Astrocyte (in vitro differentiated cells and primary cell): ENCODE data around the gene MFF. TPM values are rescaled to one million over a fixed set of nuclear protein-coding genes. Genes with fewer than 3 reads are reported as not detected.

Experiments
- DNase-seq: peaks from one replicate; pipeline ENCODE4 v3.0.0-alpha.2; 2010; ENCODE audit warnings: low read depth
- FAIRE-seq: peaks from 2 replicates; lab custom pipeline; 2011; peaks lifted over from hg19 to GRCh38; lab: Jason Lieb, UNC
- H2AFZ ChIP-seq: 2 replicates; pipeline ENCODE4 v1.6.0; 2012; ENCODE audit warnings: low read depth, low read length, inconsistent platforms
- H3K27ac ChIP-seq: 2 replicates; pipeline ENCODE4 v1.5.1; 2011; ENCODE audit warnings: low read depth, low read length, inconsistent platforms
- H3K27me3 ChIP-seq: 2 replicates; pipeline ENCODE4 v1.6.0; 2011; ENCODE audit warnings: low read length, inconsistent platforms; ENCODE audit not compliant: insufficient read depth
- H3K36me3 ChIP-seq: 2 replicates; pipeline ENCODE4 v1.5.1; 2011; ENCODE audit warnings: low read length, inconsistent platforms; ENCODE audit not compliant: insufficient read depth
- H3K4me1 ChIP-seq: 2 replicates; pipeline ENCODE4 v1.5.1; 2011; ENCODE audit warnings: low read length, inconsistent platforms; ENCODE audit not compliant: insufficient read depth
- H3K4me2 ChIP-seq: 2 replicates; pipeline ENCODE4 v1.6.0; 2012; ENCODE audit warnings: low read length, inconsistent platforms
- H3K4me3 ChIP-seq: 2 replicates; pipeline ENCODE4 v1.5.1; 2011; ENCODE audit warnings: low read depth, mild to moderate bottlenecking, low read length, inconsistent platforms; ENCODE audit not compliant: insufficient read depth
- H3K79me2 ChIP-seq: 2 replicates; pipeline ENCODE4 v1.6.0; 2012; ENCODE audit warnings: mild to moderate bottlenecking, low read length, inconsistent platforms; ENCODE audit not compliant: insufficient read depth
- H3K9ac ChIP-seq: 2 replicates; pipeline ENCODE4 v1.6.0; 2012; ENCODE audit warnings: mild to moderate bottlenecking, low read length, inconsistent platforms
- H3K9me3 ChIP-seq: 2 replicates; pipeline ENCODE4 v1.5.1; 2012; ENCODE audit warnings: low read depth, mild to moderate bottlenecking, low read length, inconsistent platforms; ENCODE audit not compliant: insufficient read depth
- H4K20me1 ChIP-seq: 2 replicates; pipeline ENCODE4 v1.6.0; 2012; ENCODE audit warnings: low read length, inconsistent platforms; ENCODE audit not compliant: insufficient read depth
- H3K27ac Mint-ChIP-seq: one replicate; pipeline ENCODE4 v1.8.0; 2021; ENCODE audit warnings: mild to moderate bottlenecking, mixed read lengths; ENCODE audit not compliant: unreplicated experiment
- H3K27me3 Mint-ChIP-seq: one replicate; pipeline ENCODE4 v1.8.0; 2021; ENCODE audit warnings: low read depth, mixed read lengths; ENCODE audit not compliant: unreplicated experiment
- H3K36me3 Mint-ChIP-seq: one replicate; pipeline ENCODE4 v1.8.0; 2021; ENCODE audit warnings: low read depth, mixed read lengths; ENCODE audit not compliant: unreplicated experiment
- H3K4me1 Mint-ChIP-seq: one replicate; pipeline ENCODE4 v1.8.0; 2021; ENCODE audit warnings: low read depth, mixed read lengths; ENCODE audit not compliant: unreplicated experiment
- H3K4me3 Mint-ChIP-seq: one replicate; pipeline ENCODE4 v1.8.0; 2021; ENCODE audit warnings: mild to moderate bottlenecking, moderate library complexity, mixed read lengths; ENCODE audit not compliant: unreplicated experiment
- H3K9me3 Mint-ChIP-seq: one replicate; pipeline ENCODE4 v1.8.0; 2021; ENCODE audit warnings: mild to moderate bottlenecking, mixed read lengths; ENCODE audit not compliant: unreplicated experiment
- CTCF ChIP-seq: IDR thresholded peaks from 2 replicates; pipeline ENCODE4 v1.5.1; 2011; ENCODE audit warnings: low read depth, mild to moderate bottlenecking, inconsistent platforms, low read length, moderate library complexity; ENCODE audit not compliant: insufficient read depth
- EZH2 ChIP-seq: IDR thresholded peaks from 2 replicates; pipeline ENCODE4 v1.6.1; 2012; ENCODE audit warnings: mild to moderate bottlenecking, low read length, inconsistent platforms; ENCODE audit not compliant: insufficient read depth
- total RNA-seq: library from RNA; stranded (reverse); gene quantifications from 2 replicates; pipeline ENCODE4 v1.2.1, GENCODE V29; 2021

The MFF gene
- total RNA-seq, 1 donor from 2014 or later, result 51.6 TPM

- H3K4me3 ChIP-seq, result no peak overlapping the region
- peaks cover 1% of the 10 kb centered on the region for H3K9me3 ChIP-seq
- no peak overlapping the region for H3K4me2 ChIP-seq
- Mint-ChIP-seq H3K4me1 (peaks cover 1% of the 10 kb centered on the region), H3K27me3 (no peaks in the 10 kb centered on the region), H3K27ac (no peak overlapping the region), H3K9me3 (peaks cover 2% of the 10 kb centered on the region), H3K36me3 (peaks cover 2% of the 10 kb centered on the region), H3K4me3 (no peak overlapping the region)
- H3K27ac ChIP-seq, result no peak overlapping the region
- TF ChIP-seq CTCF (no peak), EZH2 (no peak)
- no peaks in the 10 kb centered on the region for H3K27me3 ChIP-seq
- DNase-seq (no peak), FAIRE-seq (no peak)
- H3K79me2 ChIP-seq, result no peaks in the 10 kb centered on the region
- no peaks in the 10 kb centered on the region for H4K20me1 ChIP-seq
- H3K9ac ChIP-seq, result no peak overlapping the region
- H3K4me1 ChIP-seq, result no peaks in the 10 kb centered on the region
- no peaks in the 10 kb centered on the region for H3K36me3 ChIP-seq
- H2AFZ ChIP-seq, result no peak overlapping the region
These were observed 7.2 kb upstream of the MFF start for GRCh38 chr2:227317834-227318233.

- Histone ChIP-seq H3K4me1 (peaks cover 6% of the 10 kb centered on the region), H3K9ac (no peak overlapping the region), H2AFZ (no peak overlapping the region), H4K20me1 (no peaks in the 10 kb centered on the region), H3K4me2 (no peak overlapping the region), H3K27me3 (no peaks in the 10 kb centered on the region), H3K27ac (no peak overlapping the region), H3K36me3 (no peaks in the 10 kb centered on the region), H3K4me3 (no peak overlapping the region), H3K9me3 (peaks cover 2% of the 10 kb centered on the region), H3K79me2 (peaks cover 11% of the 10 kb centered on the region)
- H3K4me3 Mint-ChIP-seq, result no peak overlapping the region
- peaks cover 2% of the 10 kb centered on the region for H3K36me3 Mint-ChIP-seq
- FAIRE-seq, result no peak
- peaks cover 5% of the 10 kb centered on the region for H3K4me1 Mint-ChIP-seq
- no peak overlapping the region for H3K27ac Mint-ChIP-seq
- H3K27me3 Mint-ChIP-seq, result no peaks in the 10 kb centered on the region
- DNase-seq, result no peak
- TF ChIP-seq CTCF (no peak), EZH2 (no peak)
- H3K9me3 Mint-ChIP-seq, result peaks cover 4% of the 10 kb centered on the region
These were observed 4.6 kb upstream of the MFF start for GRCh38 chr2:227320305-227321094.

GRCh38 chr2:227322530-227323205 is 2.4 kb upstream of the MFF start:
- Histone ChIP-seq H3K4me1 (peaks cover 6% of the 10 kb centered on the region), H3K27me3 (no peaks in the 10 kb centered on the region), H3K79me2 (peaks cover 33% of the 10 kb centered on the region), H3K9ac (no peak overlapping the region), H3K27ac (no peak overlapping the region), H3K9me3 (peaks cover 2% of the 10 kb centered on the region), H3K4me3 (no peak overlapping the region), H2AFZ (no peak overlapping the region), H3K36me3 (no peaks in the 10 kb centered on the region), H3K4me2 (no peak overlapping the region), H4K20me1 (peaks cover 4% of the 10 kb centered on the region)
- Mint-ChIP-seq H3K4me3 (no peak overlapping the region), H3K27ac (no peak overlapping the region), H3K4me1 (peaks cover 9% of the 10 kb centered on the region), H3K9me3 (peaks cover 4% of the 10 kb centered on the region), H3K36me3 (peaks cover 2% of the 10 kb centered on the region), H3K27me3 (no peaks in the 10 kb centered on the region)
- no peak for TF ChIP-seq EZH2
- TF ChIP-seq CTCF, result no peak
- DNase-seq (no peak), FAIRE-seq (no peak)
